Endothelial cell of umbilical vein (primary cell): ENCODE data around the gene KCNMA1. TPM values are rescaled to one million over a fixed set of nuclear protein-coding genes. Genes with fewer than 3 reads are reported as not detected.

Experiments
- BruUV-seq: library from RNA; stranded (reverse); fragments of 400-500 nt; replicated peaks from 2 replicates; lab custom pipeline; 2021; lab: Mats Ljungman, UMichigan
- CTCF ChIA-PET: fragments of 300-600, 350-600 bp; sonication (Branson Sonifier 250); formaldehyde crosslinking; loops from one replicate; lab custom pipeline; 2021; ENCODE audit warnings: antibody characterized with exemption, inconsistent platforms; lab: Charles Lee
- POLR2A ChIA-PET: fragments of 300-600, 350-600 bp; sonication (Branson Sonifier 250); formaldehyde crosslinking; loops from one replicate; lab custom pipeline; 2021; ENCODE audit warnings: antibody characterized with exemption, inconsistent platforms; lab: Charles Lee
- DNase-seq: peaks from one replicate; pipeline ENCODE4 v3.0.0-alpha.2; 2011; ENCODE audit warnings: low read depth, low spot score
- FAIRE-seq: peaks from 2 replicates; lab custom pipeline; 2011; peaks lifted over from hg19 to GRCh38; lab: Jason Lieb, UNC
- H2AFZ ChIP-seq: 2 replicates; pipeline ENCODE4 v1.6.0; 2012; ENCODE audit warnings: low read depth, low read length, control low read depth, inconsistent platforms
- H3K27ac ChIP-seq: 2 replicates; pipeline ENCODE4 v1.5.1; 2011; ENCODE audit warnings: low read depth, mild to moderate bottlenecking, control low read depth, low read length, moderate library complexity; ENCODE audit not compliant: insufficient read depth
- H3K27me3 ChIP-seq, 2 experiments: 2 replicates each; pipeline versions ENCODE4 v1.6.0 to v1.6.1; 2011; ENCODE audit warnings: low read length in 2 of 2, mixed read lengths in 1 of 2; ENCODE audit not compliant: control insufficient read depth in 2 of 2, insufficient read depth in 2 of 2
- H3K36me3 ChIP-seq, 2 experiments: 2 replicates in 1 of 2; 3 replicates in 1 of 2; pipeline ENCODE4 v1.5.1; 2011; ENCODE audit warnings: low read length in 2 of 2, mild to moderate bottlenecking in 1 of 2, moderate library complexity in 1 of 2; ENCODE audit not compliant: control insufficient read depth in 2 of 2, insufficient read depth in 2 of 2; ENCODE audit errors: extremely low read depth in 1 of 2
- H3K4me1 ChIP-seq: 3 replicates; pipeline ENCODE4 v1.5.1; 2011; ENCODE audit warnings: mild to moderate bottlenecking, low read length; ENCODE audit not compliant: control insufficient read depth, insufficient read depth; ENCODE audit errors: extremely low read depth
- H3K4me2 ChIP-seq: 2 replicates; pipeline ENCODE4 v1.6.1; 2011; ENCODE audit warnings: low read length, control low read depth, mixed read lengths; ENCODE audit not compliant: insufficient read depth
- H3K4me3 ChIP-seq, 3 experiments: fragments of 200-600 bp in 1 of 3; sonication (generic), shearing (Covaris generic) in 1 of 3; replicated peaks in 1 of 3; 2 replicates each; pipeline ENCODE4 v1.5.1; 2011 to 2016; ENCODE audit warnings: control low read depth in 3 of 3, low read length in 3 of 3, mild to moderate bottlenecking in 2 of 3, inconsistent platforms in 1 of 3, low read depth in 1 of 3, moderate library complexity in 1 of 3; ENCODE audit not compliant: insufficient read depth in 1 of 3
- H3K79me2 ChIP-seq: 2 replicates; pipeline ENCODE4 v1.6.0; 2012; ENCODE audit warnings: low read length, inconsistent platforms; ENCODE audit not compliant: control insufficient read depth, insufficient read depth
- H3K9ac ChIP-seq: replicated peaks from 2 replicates; pipeline ENCODE3; 2011; ENCODE audit warnings: low read length, control low read depth; ENCODE audit not compliant: insufficient read depth; ENCODE audit errors: extremely low read depth
- H3K9me1 ChIP-seq: replicated peaks from 3 replicates; pipeline ENCODE4 v1.6.0; 2011; ENCODE audit warnings: mild to moderate bottlenecking, low read length; ENCODE audit not compliant: control insufficient read depth, insufficient read depth; ENCODE audit errors: extremely low read depth
- H3K9me3 ChIP-seq: replicated peaks from 2 replicates; pipeline ENCODE4 v1.5.1; 2012; ENCODE audit warnings: low read length, inconsistent platforms; ENCODE audit not compliant: control insufficient read depth, insufficient read depth
- H4K20me1 ChIP-seq: replicated peaks from 2 replicates; pipeline ENCODE3; 2011; ENCODE audit warnings: mild to moderate bottlenecking, low read length; ENCODE audit not compliant: control insufficient read depth, insufficient read depth; ENCODE audit errors: extremely low read depth
- EZH2 ChIP-seq: IDR thresholded peaks from 2 replicates; pipeline ENCODE4 v1.6.1; 2012; ENCODE audit warnings: borderline replicate concordance, low read depth, mild to moderate bottlenecking, moderate library complexity, low read length, inconsistent platforms; ENCODE audit not compliant: severe bottlenecking
- FOS ChIP-seq: IDR thresholded peaks from 2 replicates; pipeline ENCODE4 v1.6.1; 2011; ENCODE audit warnings: mild to moderate bottlenecking, low read length, moderate library complexity, borderline replicate concordance; ENCODE audit not compliant: insufficient read depth
- GATA2 ChIP-seq: IDR thresholded peaks from 2 replicates; pipeline ENCODE4 v1.7.0; 2011; ENCODE audit warnings: low read depth, mild to moderate bottlenecking, moderate library complexity, mixed read lengths, low read length; ENCODE audit not compliant: insufficient read length, insufficient read depth
- JUN ChIP-seq: IDR thresholded peaks from 2 replicates; pipeline ENCODE4 v1.6.1; 2011; ENCODE audit warnings: borderline replicate concordance, low read depth; ENCODE audit not compliant: insufficient read length, insufficient read depth
- MYC ChIP-seq: IDR thresholded peaks from one replicate; pipeline ENCODE4 v1.6.1; 2011; ENCODE audit warnings: mild to moderate bottlenecking, low read depth, low read length
- POLR2A ChIP-seq: IDR thresholded peaks from 2 replicates; pipeline ENCODE4 v1.6.1; 2012; ENCODE audit warnings: low read depth, mild to moderate bottlenecking, control low read depth, low read length
- POLR2AphosphoS5 ChIP-seq: IDR thresholded peaks from 2 replicates; pipeline ENCODE4 v1.6.1; 2012; ENCODE audit warnings: low read depth, mild to moderate bottlenecking, control low read depth, low read length, moderate library complexity; ENCODE audit not compliant: insufficient read depth
- dilution Hi-C: fragments of 300-500 bp; cut with MboI; formaldehyde crosslinking; loops from one replicate; pipeline ENCODE4 v1.15.0; 2019; ENCODE audit warnings: low sequenced_read_pairs; ENCODE audit not compliant: extremely low pct_ligation_motif_present
- intact Hi-C: fragments of 100-400 bp; cut with micrococcal nuclease; formaldehyde crosslinking; loops from one replicate; pipeline ENCODE4 v1.10.0; 2022
- polyA plus RNA-seq, 4 experiments: library from polyadenylated mRNA; depleted of rRNA in 3 of 4; stranded (reverse) in 3 of 4; unstranded in 1 of 4; fragments of >200 nt; gene quantifications; 2 replicates each; pipeline versions ENCODE4 v1.2.1 to v1.2.3, GENCODE V29; 2011 to 2012; ENCODE audit warnings: missing spikeins in 1 of 4
- total RNA-seq: library from RNA; stranded (reverse); gene quantifications from 2 replicates; pipeline ENCODE4 v1.2.3, GENCODE V29; 2021
- TF ChIP-seq, protein P1 (sequence below): IDR thresholded peaks from 2 replicates; pipeline ENCODE4 v1.6.1; 2011; ENCODE audit not compliant: insufficient read depth, insufficient read length
- TF ChIP-seq, protein P2 (sequence below), 2 donors: IDR thresholded peaks; 1 replicate in 1 of 2; 2 replicates in 1 of 2; pipeline ENCODE4 v1.5.1; 2011; ENCODE audit warnings: low read length in 2 of 2, mild to moderate bottlenecking in 2 of 2, moderate library complexity in 2 of 2, control low read depth in 1 of 2, inconsistent platforms in 1 of 2, low read depth in 1 of 2; ENCODE audit not compliant: insufficient read depth in 1 of 2; ENCODE audit errors: extremely low read depth in 1 of 2

KCNMA1 gene
- total and polyA plus RNA-seq, 2 donors (not counting 3 experiments of a cell fraction or from before 2014, with no cell fraction given), result 0.10 to 0.82 TPM

DNA sequence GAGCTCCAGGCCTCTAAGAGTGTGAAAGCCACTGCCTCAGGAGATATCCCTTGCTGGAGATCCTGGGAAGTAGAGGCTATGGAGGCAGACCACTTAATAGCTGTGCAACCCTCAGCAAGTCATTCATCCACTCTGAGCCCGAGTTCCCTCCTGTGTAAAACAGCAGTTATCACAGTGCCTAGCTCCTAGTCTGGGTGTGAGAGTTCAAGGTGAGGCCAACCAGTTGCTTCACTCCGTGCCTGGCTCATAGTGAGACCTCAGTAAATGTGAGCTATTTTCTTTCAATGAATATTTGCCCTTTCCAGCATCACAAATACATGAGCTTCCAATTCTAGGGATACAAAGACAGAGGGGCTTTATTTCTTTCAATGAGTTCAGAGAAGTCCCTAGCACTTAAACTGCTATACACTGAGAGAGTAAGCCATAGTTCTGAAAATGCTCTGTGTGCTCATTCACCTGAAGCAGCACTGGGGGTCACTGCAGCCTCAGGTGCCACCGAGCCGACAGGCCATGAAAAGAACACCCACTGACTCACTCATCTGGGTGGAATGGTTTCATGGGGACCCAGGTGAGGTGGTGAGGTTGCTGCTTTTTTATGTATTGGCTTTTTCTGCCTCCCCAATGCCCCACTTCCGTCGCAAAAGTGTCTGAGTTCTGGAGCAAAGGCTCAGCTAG lies 259.8 kb downstream of the KCNMA1 start:
- Histone ChIP-seq H2AFZ (no peak overlapping the region), H3K9me3 (no peaks in the 10 kb centered on the region), H3K27ac (no peak overlapping the region), H3K4me3 (no peak overlapping the region), H3K79me2 (no peaks in the 10 kb centered on the region), H3K4me1 (peaks cover 6% of the 10 kb centered on the region), H3K27me3 (no peaks in the 10 kb centered on the region), H4K20me1 (no peaks in the 10 kb centered on the region), H3K36me3 (no peaks in the 10 kb centered on the region), H3K4me2 (no peak overlapping the region), H3K9me1 (no peaks in the 10 kb centered on the region), H3K9ac (no peak overlapping the region)
- TF ChIP-seq GATA2, result no peak
- dilution Hi-C loops, result no loop called here
- BruUV-seq, result no TSS peak
- ChIA-PET POLR2A (no interaction called here), CTCF (interaction anchor here (0.7 to 1.3 kb wide), 3 partner anchors 127 to 334 kb away, joined by 3 to 8 read pairs (median 4); no protein-coding TSS in a partner anchor)
- intact Hi-C loops, result no loop called here
- no peak for DNase-seq
- FAIRE-seq, result no peak

DNA sequence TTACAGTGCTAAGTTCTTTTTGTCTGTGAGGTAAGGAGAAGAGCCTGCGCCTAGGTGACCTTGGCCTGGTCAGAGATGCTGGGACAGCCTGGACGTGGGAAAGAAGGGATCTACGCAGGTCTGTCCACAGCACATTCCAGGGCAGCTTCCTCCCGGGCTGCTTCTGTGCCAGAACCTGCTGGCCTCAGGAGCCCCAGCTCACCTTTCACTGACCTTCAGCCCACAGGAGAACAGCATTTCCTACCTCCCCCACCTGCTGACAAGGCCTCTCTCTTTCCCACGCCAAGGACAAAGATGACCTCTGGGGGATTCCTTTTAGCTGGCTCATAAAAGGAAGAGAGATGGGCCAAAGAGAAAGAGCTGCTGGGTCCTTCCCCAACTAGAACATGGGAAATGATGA lies 260.6 kb downstream of the KCNMA1 start:
- no peak overlapping the region for H3K9ac ChIP-seq
- ChIA-PET POLR2A (no interaction called here), CTCF (interaction anchor here (0.7 to 1.3 kb wide), 4 partner anchors 126 to 335 kb away, joined by 3 to 8 read pairs (median 4); no protein-coding TSS in a partner anchor)
- H3K27me3 ChIP-seq, result no peaks in the 10 kb centered on the region
- no peaks in the 10 kb centered on the region for H3K79me2 ChIP-seq
- DNase-seq (no peak), FAIRE-seq (no peak)
- H3K27ac ChIP-seq, result no peak overlapping the region
- no peak overlapping the region for H2AFZ ChIP-seq
- H3K36me3 ChIP-seq, result no peaks in the 10 kb centered on the region
- no peaks in the 10 kb centered on the region for H4K20me1 ChIP-seq
- peaks cover 9% of the 10 kb centered on the region for H3K4me1 ChIP-seq
- H3K9me3 ChIP-seq, result no peaks in the 10 kb centered on the region
- no peak overlapping the region for H3K4me2 ChIP-seq
- TF ChIP-seq, protein P1, sequence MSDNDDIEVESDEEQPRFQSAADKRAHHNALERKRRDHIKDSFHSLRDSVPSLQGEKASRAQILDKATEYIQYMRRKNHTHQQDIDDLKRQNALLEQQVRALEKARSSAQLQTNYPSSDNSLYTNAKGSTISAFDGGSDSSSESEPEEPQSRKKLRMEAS, result no peak
- TF ChIP-seq EZH2 (no peak), POLR2A (no peak), POLR2AphosphoS5 (no peak), JUN (no peak), GATA2 (no peak), FOS (no peak), MYC (no peak)
- TF ChIP-seq, protein P2, sequence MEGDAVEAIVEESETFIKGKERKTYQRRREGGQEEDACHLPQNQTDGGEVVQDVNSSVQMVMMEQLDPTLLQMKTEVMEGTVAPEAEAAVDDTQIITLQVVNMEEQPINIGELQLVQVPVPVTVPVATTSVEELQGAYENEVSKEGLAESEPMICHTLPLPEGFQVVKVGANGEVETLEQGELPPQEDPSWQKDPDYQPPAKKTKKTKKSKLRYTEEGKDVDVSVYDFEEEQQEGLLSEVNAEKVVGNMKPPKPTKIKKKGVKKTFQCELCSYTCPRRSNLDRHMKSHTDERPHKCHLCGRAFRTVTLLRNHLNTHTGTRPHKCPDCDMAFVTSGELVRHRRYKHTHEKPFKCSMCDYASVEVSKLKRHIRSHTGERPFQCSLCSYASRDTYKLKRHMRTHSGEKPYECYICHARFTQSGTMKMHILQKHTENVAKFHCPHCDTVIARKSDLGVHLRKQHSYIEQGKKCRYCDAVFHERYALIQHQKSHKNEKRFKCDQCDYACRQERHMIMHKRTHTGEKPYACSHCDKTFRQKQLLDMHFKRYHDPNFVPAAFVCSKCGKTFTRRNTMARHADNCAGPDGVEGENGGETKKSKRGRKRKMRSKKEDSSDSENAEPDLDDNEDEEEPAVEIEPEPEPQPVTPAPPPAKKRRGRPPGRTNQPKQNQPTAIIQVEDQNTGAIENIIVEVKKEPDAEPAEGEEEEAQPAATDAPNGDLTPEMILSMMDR (IDR thresholded peaks at IDR 0.05; ENCODE audit: extremely low read depth in 1 of 2, insufficient read depth in 1 of 2, low read depth in 1 of 2, low read length in 2 of 2), result no peak
- dilution Hi-C loops, result no loop called here
- intact Hi-C loops, result no loop called here
- H3K4me3 ChIP-seq, result no peak overlapping the region
- H3K9me1 ChIP-seq, result no peaks in the 10 kb centered on the region
- no TSS peak for BruUV-seq
